Melanocyte of skin (primary cell): ENCODE results near the gene FKBP6. TPM values are rescaled to one million over a fixed set of nuclear protein-coding genes. Genes with fewer than 3 reads are reported as not detected.

Experiments used
- small RNA-seq, 2 donors: library from RNA; depleted of rRNA; stranded (forward); fragments of <200 nt; gene quantifications; one replicate each; pipeline ENCODE3, GENCODE V24; 2012
- total RNA-seq, 2 donors: library from RNA; depleted of rRNA; stranded (reverse); fragments of >200 nt; gene quantifications; 2 replicates each; pipeline ENCODE4 v1.2.3, GENCODE V29; 2012

FKBP6 gene, protein sequence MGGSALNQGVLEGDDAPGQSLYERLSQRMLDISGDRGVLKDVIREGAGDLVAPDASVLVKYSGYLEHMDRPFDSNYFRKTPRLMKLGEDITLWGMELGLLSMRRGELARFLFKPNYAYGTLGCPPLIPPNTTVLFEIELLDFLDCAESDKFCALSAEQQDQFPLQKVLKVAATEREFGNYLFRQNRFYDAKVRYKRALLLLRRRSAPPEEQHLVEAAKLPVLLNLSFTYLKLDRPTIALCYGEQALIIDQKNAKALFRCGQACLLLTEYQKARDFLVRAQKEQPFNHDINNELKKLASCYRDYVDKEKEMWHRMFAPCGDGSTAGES
- total RNA-seq, result not detected

DNA sequence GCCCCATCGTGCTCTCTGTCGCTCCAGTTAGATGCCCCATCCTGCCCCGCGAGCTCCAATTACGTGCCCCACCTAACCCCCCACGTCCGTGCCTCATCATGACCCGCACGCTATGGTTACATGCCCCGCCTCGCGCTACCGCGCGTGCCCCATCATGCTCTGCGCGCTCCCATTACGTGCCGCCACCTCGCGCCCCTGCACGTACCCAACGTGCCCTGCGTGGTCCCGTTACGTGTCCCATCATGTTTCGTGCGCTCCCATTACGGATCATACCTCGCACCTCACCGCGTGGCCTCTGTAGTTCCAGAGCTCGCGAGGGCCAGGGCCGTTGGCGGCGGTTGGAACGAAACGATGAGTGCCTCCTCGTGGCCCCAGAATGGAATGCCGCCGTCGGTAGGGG is at the start of gene FKBP6, which contains the start of gene TRIM50:
Gene FKBP6 (plus strand): TSS at position 240 of the 400 bp plus-strand sequence. CDS start 268 bp downstream, outside the sequence.
Gene TRIM50 (minus strand): TSS at position 161 of the 400 bp plus-strand sequence. CDS start 3,295 bp downstream, outside the sequence.

DNA sequence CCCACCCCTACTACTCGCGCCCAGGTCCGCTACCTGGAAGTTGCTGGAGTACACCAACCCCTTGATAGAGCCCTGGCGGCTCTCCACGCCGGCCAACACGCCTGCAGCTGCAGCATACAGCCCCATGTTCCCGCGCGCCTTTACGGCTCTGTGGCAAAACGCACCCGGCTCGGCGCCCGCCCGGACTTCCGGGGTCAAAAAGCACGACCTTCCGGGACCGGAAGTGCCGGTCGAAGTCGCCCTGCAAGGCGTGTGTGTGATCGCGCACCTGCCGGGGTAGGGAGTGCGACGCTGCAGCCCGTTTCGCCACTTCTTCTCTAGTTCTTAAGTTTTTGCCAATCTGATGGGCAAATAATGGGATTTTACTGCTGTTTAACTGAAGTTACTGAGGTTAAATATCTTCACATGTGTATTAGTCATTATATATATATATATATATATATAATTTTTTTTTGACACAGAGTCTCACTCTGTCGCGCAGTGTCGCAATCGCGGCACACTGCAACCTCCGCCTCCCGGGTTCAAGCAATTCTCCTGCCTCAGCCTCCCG is 19.2 kb upstream of the FKBP6 start, which contains the start of gene NSUN5:
Gene NSUN5 (minus strand): TSS at position 162 of the 550 bp plus-strand sequence. CDS start 36 bp downstream, at position 126.

Small RNA genes within 50 kb of the gene (small RNA-seq; reads per million reads assigned to genes)
- gene RF00019, result 0 reads per million in 2 donors
- gene RNU6-1080P, result 0 reads per million in 2 donors

Other genes with a start within 250 kb of the FKBP6 start
- gene SPDYE9, start 242.1 kb upstream of the FKBP6 start, total RNA-seq, result not detected
- 10 to 100 TPM; 26.5 to 44.6 TPM for gene NSUN5, start 19.3 kb upstream of the FKBP6 start, total RNA-seq
- not detected for gene TRIM50, start 79 bp upstream of the FKBP6 start, total RNA-seq
- gene FZD9, start 105.6 kb downstream of the FKBP6 start, total RNA-seq, result 10 to 100 TPM; 12.3 to 14.5 TPM
- gene BAZ1B, start 194.1 kb downstream of the FKBP6 start, total RNA-seq, result 10 to 100 TPM; 45.8 to 57.3 TPM
- 10 to 100 TPM; 20.0 to 26.3 TPM for gene BCL7B, start 229.5 kb downstream of the FKBP6 start, total RNA-seq